K562 treated with DMSO at 1 percent for 12 hours (cell line): ENCODE data around the gene FEV. TPM values are rescaled to one million over a fixed set of nuclear protein-coding genes. Genes with fewer than 3 reads are reported as not detected.

Experiments used
- total RNA-seq: library from RNA; unstranded; fragments of 300-600 nt; gene quantifications from 2 replicates; pipeline ENCODE4 v1.2.3, GENCODE V29; 2022; ENCODE audit not compliant: insufficient read depth

FEV gene
- total RNA-seq, result 0.60 TPM in 1 of 2 replicates, not detected in the other

GRCh38 chr2:218985021-218985324 is at the start of gene FEV:
Gene FEV, minus strand, starts transcription at chr2:218985184. Its CDS starts 109 bp downstream, at chr2:218985075.

GRCh38 chr2:218993345-218994315 is 8.6 kb upstream of the FEV start, which contains the start of gene CRYBA2:
Gene CRYBA2, minus strand, starts transcription at chr2:218993422. Its CDS starts 246 bp downstream, at chr2:218993176.

GRCh38 chr2:218959141-218959731 is 25.7 kb downstream of the FEV start, which contains the start of gene CDK5R2:
Gene CDK5R2, plus strand, starts transcription at chr2:218959666. Its CDS starts 155 bp downstream, at chr2:218959821.

Other genes starting within 250 kb of the FEV start
- not detected in 2 replicates for gene CYP27A1, start 203.0 kb downstream of the FEV start, total RNA-seq
- gene PRKAG3, start 153.4 kb downstream of the FEV start, total RNA-seq, result not detected in 2 replicates
- not detected in 2 replicates for gene WNT6, start 125.4 kb downstream of the FEV start, total RNA-seq
- gene WNT10A, start 104.3 kb downstream of the FEV start, total RNA-seq, result not detected in 2 replicates
- gene CDK5R2, start 25.5 kb downstream of the FEV start, total RNA-seq, result not detected in 2 replicates
- gene CRYBA2, start 8.2 kb upstream of the FEV start, total RNA-seq, result not detected in 2 replicates
- gene CFAP65, start 56.3 kb upstream of the FEV start, total RNA-seq, result not detected in 2 replicates
- not detected in 2 replicates for gene IHH, start 75.7 kb upstream of the FEV start, total RNA-seq
- 6.9 and 12.1 TPM in 2 replicates for gene NHEJ1, start 175.6 kb upstream of the FEV start, total RNA-seq
- gene SLC23A3, start 184.8 kb upstream of the FEV start, total RNA-seq, result 1.5 TPM in 1 of 2 replicates, not detected in the other
- gene CNPPD1, start 191.7 kb upstream of the FEV start, total RNA-seq, result 54.9 and 63.8 TPM in 2 replicates
- gene RETREG2, start 193.1 kb upstream of the FEV start, total RNA-seq, result 22.8 and 41.0 TPM in 2 replicates
- 42.7 and 47.8 TPM in 2 replicates for gene ZFAND2B, start 221.6 kb upstream of the FEV start, total RNA-seq
- gene ABCB6, start 233.8 kb upstream of the FEV start, total RNA-seq, result 16.1 and 16.6 TPM in 2 replicates
- gene ATG9A, start 244.5 kb upstream of the FEV start, total RNA-seq, result 17.1 and 36.5 TPM in 2 replicates
- gene ANKZF1, start 244.6 kb upstream of the FEV start, total RNA-seq, result 24.2 and 34.6 TPM in 2 replicates